ENCODE measurements around the gene CRADD.

GRCh38 chr12:93836620-93837260 is 159.6 kb downstream of the CRADD start:
- no peak for TF ChIP-seq CTCF (IDR thresholded peaks at IDR 0.05 in 2 of 3, conservative IDR thresholded peaks at IDR 0.05 in 1 of 3; ENCODE audit: control insufficient read depth in 2 of 3, extremely low read depth in 1 of 3, insufficient read depth in 1 of 3, low read depth in 3 of 3, low read length in 3 of 3)
- no peak for TF ChIP-seq POLR2AphosphoS5 (IDR thresholded peaks at IDR 0.05; ENCODE audit: low read length)
- TF ChIP-seq CBX3 (IDR thresholded peaks at IDR 0.05; ENCODE audit: borderline replicate concordance, low read depth): no peak
- TF ChIP-seq RELB (IDR thresholded peaks at IDR 0.05; ENCODE audit: low read depth): no peak
- no peak for TF ChIP-seq FOXK2 (IDR thresholded peaks at IDR 0.05)
- no peak for TF ChIP-seq PAX5 (IDR thresholded peaks at IDR 0.05; ENCODE audit: borderline replicate concordance, low read depth, low read length)
- no peak for TF ChIP-seq CHD2 (IDR thresholded peaks at IDR 0.05; ENCODE audit: borderline replicate concordance, low read depth, low read length)
- no peak for TF ChIP-seq MAX (IDR thresholded peaks at IDR 0.05; ENCODE audit: low read depth, low read length)
- no peak for TF ChIP-seq NFIC (IDR thresholded peaks at IDR 0.05; ENCODE audit: low read depth, low read length)
- TF ChIP-seq POLR2A (IDR thresholded peaks at IDR 0.05; ENCODE audit: low read depth, low read length): no peak
- no peak for TF ChIP-seq NFYB (IDR thresholded peaks at IDR 0.05; ENCODE audit: insufficient read depth, low read depth, low read length)
- no peak for TF ChIP-seq BHLHE40 (IDR thresholded peaks at IDR 0.05; ENCODE audit: borderline replicate concordance in 1 of 2, low read depth in 2 of 2, low read length in 1 of 2)
- no peak for TF ChIP-seq BMI1 (IDR thresholded peaks at IDR 0.05; ENCODE audit: borderline replicate concordance)

All from GM12878 (cell line).